ENCODE data around the gene OS9.

The OS9 gene

GRCh38 chr12:57769594-57769993 is 75.7 kb downstream of the OS9 start:
- DNase-seq = no peak

GRCh38 chr12:57770734-57771133 is 76.8 kb downstream of the OS9 start:
- no peak for DNase-seq

All from NCI-H1092 treated with DMSO at 0.1 percent for 48 hours (cell line).